RPMI7951 (cell line): ENCODE measurements around the gene APOBR. TPM values are rescaled to one million over a fixed set of nuclear protein-coding genes. Genes with fewer than 3 reads are reported as not detected.

Source experiments
- total RNA-seq: library from RNA; depleted of rRNA; stranded (reverse); fragments of >200 nt; shearing (Covaris generic); gene quantifications from 2 replicates; pipeline ENCODE4 v1.2.3, GENCODE V29; 2014; rRNA removed

APOBR gene
- total RNA-seq, 1 experiment from 2014 or later: not detected

Other genes starting within 250 kb of the APOBR start
- not detected in 2 replicates for gene SBK1, start 202.1 kb upstream of the APOBR start, total RNA-seq
- gene NPIPB6, start 131.1 kb upstream of the APOBR start, total RNA-seq: 0.24 and 0.29 TPM in 2 replicates
- gene EIF3CL, start 90.8 kb upstream of the APOBR start, total RNA-seq: 42.2 and 50.8 TPM in 2 replicates
- not detected in 2 replicates for gene NPIPB7, start 22.3 kb upstream of the APOBR start, total RNA-seq
- 11.8 and 16.0 TPM in 2 replicates for gene CLN3, start 2.6 kb upstream of the APOBR start, total RNA-seq
- gene IL27, start 12.2 kb downstream of the APOBR start, total RNA-seq: not detected in 2 replicates
- 5.8 and 10.9 TPM in 2 replicates for gene NUPR1, start 44.3 kb downstream of the APOBR start, total RNA-seq
- gene SGF29, start 59.3 kb downstream of the APOBR start, total RNA-seq: 11.9 and 12.1 TPM in 2 replicates
- not detected in 2 replicates for gene SULT1A2, start 102.4 kb downstream of the APOBR start, total RNA-seq
- gene SULT1A1, start 115.4 kb downstream of the APOBR start, total RNA-seq: not detected in 2 replicates
- not detected in 2 replicates for gene NPIPB8, start 143.4 kb downstream of the APOBR start, total RNA-seq
- gene EIF3C, start 216.8 kb downstream of the APOBR start, total RNA-seq: 27.7 and 80.9 TPM in 2 replicates